HG02870 (cell line): ENCODE results near the gene SDK1.
A peak's percentile ranks its signal among the peaks of the same experiment; 100 is the strongest.

Experiments used
- ATAC-seq: cut with Tn5 transposase; IDR thresholded peaks from one replicate; pipeline ENCODE4 v1.9.1; 2021; ENCODE audit warnings: mild to moderate bottlenecking, moderate library complexity; ENCODE audit not compliant: unreplicated experiment

The SDK1 gene

DNA sequence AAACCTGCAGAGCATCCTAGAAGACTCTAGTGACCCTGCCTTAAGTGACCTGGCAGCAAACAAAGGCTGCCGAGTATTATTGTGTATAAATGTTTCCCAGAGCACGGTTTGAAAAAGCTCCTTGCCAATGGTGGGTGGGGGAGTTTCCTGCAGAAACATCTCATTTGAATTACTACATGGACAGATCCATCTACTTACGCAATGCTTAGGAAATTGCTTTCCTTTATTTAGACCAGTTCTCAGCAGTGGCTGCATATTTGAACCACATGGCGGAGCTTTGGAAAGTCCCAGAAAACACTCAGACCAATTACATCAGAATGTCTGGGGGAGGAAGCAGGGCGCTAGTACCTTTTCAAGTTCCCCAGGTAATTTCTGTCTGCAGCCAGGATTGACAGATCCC is 560.9 kb downstream of the SDK1 start:
- no peak for ATAC-seq

DNA sequence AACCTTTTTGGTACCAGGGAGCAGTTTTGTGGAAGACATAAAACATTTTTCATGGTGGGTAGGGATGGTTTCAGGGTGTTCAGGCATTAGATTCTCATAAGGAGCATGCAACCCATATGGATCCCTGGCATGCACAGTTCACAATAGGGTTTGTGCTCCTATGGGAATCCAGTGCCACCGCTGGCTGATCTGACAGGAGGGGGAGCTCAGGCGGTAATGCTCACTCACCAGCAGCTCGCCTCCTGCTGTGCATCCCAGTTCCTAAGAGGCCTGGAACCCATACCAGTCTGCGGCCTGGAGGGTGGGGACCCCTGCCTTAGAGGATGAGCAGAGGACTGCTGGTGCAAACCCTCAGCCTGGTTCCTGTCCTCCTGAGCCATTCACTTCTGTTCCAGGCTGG is 561.7 kb downstream of the SDK1 start:
- no peak for ATAC-seq

DNA sequence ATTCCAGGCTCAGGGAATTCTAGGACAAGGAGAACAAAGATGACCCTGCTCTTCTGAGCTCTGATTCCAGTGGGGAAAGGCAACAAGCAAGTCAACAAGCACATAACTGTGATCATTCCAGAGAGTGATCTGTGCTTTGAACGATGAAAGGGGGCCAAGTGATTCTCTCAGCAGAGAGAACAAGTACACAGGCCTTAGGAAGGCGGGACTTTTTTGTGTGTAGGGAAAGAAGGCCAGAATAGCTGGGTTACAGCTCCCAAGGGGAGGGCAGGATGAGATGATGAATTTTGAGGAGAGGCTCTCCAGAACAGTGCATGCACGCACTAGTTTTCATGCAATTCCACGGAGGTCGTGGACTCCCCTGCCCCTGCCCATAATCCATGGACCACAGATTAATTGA is 565.2 kb downstream of the SDK1 start:
- no peak for ATAC-seq

DNA sequence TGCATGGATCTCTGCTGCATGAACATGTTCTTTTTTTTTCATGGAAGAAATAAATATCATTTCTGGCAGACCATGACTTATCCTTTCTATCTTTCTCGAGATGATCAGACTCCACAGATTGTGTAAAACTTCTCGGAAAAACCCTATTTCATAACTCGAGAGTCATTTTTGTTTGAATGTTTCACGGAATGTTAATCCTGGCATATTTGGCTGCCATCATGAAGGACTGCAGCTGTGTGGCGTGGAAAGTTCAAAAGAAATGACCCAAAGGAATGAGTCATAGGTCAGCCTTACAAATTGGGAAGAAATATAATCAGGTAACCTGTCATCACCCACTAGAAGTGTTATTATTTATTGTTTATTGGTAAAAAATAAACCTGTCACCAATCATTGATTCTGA is 566.8 kb downstream of the SDK1 start:
- no peak for ATAC-seq

DNA sequence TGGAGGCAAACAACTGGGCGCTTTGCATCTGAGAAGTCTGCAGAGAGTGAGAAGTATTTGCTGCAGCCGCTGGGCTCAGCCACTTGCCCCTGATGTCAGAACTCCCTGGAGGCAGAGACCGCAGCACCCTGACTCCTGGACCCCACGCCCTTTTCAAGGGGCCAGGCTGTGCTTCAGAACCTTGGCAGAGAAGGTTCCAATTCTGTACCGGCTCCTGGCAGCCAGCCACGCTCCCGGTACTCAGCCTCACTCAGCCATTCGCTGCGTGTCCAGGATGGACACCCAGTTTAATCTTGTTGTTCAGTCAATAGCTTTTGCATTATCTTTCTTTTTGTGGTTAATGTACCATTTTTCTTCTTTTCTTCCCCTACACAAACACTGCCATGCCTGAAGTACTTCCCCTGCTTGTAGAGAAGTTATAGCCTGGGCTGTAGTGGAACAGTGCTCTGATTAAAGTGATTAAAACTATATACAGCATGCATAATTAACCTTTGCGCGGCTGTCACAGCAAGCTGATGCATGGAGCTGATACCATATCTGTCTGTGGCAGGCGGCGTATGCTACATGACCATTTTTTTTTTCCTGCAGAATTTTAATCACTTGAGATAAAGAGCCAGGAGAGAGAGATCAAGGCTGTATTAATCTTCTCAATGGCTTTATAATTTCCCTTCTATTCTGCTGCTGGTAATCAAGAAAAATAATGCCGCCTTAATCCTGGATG is 578.5 kb downstream of the SDK1 start:
- ATAC-seq, result no peak

DNA sequence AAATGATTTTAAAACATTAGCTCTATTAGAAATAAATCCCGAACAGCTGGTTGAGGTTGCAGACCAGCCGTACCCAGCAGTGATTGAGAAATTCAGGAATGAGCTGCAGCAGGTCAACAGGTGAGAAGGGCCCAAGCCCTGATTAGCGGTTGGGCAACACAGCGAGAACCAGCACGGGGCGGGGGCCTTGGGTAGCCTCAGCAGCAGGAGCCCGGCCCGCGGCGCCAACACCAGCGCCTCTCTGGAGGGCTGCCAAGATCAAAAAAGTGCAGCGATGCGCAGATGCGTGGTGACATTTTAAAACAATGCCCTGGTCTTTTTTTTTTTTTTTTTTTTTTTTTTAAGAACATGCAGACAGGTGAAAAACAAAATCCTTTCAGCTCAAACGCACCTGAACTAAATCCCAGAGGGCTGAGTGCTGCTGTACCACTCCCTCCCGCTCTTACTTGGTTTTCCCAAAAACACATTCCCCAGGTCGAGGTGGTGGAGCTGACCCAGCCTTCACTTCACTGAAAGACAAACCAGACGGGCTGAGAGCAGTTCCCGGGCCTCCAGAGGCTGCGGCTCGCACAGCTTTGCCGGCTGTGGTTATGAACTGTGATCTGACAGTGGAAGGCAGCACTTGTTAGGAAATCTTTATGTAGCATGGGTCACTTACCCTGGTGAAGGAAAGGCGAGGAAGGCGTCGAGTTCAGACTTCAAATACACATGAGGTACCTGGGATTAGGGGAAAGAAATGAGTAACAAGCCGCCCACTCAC is 579.4 kb downstream of the SDK1 start:
- ATAC-seq, result no peak

DNA sequence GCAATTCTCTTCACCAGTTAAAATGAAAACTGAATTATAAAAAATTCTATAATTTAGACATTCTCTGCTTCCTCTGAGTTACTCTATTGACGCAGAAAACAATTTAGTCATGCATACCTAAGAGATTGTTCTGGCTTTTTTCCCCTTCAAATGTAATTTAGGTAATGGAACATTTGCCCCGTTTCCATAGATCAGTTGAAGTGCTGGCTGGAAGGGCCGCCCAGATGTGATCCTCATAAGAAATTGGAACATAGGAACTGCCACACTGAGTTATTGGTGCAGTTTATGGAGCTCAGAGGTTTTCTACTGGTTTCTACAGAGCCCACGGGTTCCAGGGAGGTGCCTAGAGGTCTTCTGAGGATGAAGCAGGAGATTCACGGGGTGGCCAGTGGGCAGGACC is 581.7 kb downstream of the SDK1 start:
- no peak for ATAC-seq

DNA sequence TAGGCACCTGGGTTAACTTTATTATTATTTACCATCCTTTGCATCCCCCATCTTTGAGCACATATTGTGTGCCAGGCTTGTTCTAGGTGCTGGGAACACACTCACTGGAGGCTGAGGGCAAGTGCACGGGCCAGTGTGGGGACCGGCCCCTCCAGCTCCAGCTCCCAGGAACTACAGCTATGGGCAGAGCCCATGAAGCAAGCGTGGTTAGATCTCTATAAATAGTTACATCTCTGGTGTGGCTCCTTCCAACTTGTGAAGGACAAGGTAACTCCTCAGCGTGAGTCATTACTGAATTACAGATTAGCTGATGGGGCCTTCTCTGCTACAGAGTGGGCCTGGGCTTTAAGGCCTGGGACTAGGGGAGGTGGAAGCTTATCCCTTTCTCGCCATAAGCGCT is 583.5 kb downstream of the SDK1 start:
- ATAC-seq, result no peak

DNA sequence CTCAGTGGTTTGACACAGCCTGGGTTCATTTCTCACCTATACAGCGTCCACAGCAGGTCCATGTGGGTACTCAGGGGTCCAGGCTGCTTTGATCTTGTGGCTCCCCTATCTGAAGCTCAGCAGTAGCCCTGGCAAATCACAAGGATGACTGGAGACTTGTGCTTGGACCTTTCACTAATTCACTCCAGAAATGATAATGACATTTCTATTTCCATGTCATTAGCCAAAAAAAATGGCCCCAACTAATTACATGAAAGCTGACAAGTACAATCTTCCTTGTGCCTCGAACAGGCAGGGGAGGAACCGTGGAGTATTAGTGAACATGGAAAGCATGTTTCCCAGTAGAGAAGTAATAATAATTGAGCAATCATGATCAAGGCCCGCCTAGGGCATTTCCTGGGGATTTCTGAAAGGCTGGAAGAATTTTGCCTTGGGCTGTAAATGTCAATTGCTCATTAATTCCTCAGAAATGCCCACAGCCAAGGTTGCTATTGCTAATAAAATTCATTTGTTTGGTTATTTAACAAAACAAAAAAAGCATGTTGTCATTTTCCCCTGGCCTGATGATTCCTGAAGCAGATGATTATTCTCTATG is 586.1 kb downstream of the SDK1 start:
- ATAC-seq, result no peak

DNA sequence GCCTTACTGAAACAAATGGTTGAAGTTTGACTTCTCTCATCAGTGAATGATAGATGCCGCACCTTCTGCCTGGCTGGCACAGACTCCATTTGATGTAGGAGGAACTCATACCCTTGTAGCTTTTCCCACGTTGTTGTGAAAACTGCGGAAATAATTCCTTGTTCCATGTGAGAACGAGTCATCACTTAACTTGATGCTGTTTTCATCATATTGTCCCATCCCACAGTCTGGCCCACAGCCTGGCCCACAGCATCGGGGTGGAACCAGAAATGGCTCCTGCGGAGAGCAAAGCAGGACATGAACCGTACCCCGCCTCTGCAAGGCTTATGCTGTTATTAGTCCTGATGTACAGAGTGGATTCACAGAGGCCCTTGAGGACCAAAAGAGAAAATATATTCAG is 587.0 kb downstream of the SDK1 start:
- no peak for ATAC-seq

DNA sequence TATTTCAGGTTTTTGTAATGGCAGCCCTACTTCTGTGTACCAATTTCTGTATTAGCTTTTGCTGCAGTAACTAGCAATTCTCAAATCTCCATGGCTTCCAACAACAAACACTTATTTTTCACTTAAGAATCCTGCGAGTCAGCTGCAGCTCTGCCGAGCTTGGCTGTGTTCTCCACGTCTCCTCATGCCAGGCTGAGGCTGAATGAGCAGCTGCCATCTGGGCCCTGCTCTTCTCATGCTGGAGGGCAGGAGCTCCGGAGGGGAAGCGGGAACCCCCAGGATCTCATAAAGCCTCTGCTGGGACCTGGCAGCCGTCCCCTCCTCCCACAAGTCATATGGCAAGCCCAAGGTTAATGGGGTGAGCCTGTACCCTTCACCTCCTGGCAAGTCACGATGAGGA is 591.1 kb downstream of the SDK1 start:
- no peak for ATAC-seq

DNA sequence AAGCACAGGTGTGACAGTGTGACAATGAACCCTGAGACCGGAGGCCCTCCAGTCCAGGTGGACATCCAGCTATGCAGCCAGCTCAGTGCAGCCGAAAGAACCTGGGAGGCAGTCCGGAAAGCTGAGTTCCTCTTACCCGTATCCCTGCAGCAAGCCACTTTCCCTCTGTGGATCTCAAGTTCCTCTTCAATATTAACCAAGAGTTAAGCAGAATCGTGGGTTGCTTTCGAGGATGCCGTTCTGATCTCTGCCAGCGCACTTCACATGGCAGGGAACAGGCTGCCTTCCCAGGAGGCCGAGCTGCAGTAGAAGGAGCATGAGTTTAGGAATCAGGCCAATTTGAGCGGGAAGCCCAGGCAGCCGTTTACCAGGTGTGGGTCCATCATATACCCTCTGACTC is 591.6 kb downstream of the SDK1 start:
- ATAC-seq, result no peak

DNA sequence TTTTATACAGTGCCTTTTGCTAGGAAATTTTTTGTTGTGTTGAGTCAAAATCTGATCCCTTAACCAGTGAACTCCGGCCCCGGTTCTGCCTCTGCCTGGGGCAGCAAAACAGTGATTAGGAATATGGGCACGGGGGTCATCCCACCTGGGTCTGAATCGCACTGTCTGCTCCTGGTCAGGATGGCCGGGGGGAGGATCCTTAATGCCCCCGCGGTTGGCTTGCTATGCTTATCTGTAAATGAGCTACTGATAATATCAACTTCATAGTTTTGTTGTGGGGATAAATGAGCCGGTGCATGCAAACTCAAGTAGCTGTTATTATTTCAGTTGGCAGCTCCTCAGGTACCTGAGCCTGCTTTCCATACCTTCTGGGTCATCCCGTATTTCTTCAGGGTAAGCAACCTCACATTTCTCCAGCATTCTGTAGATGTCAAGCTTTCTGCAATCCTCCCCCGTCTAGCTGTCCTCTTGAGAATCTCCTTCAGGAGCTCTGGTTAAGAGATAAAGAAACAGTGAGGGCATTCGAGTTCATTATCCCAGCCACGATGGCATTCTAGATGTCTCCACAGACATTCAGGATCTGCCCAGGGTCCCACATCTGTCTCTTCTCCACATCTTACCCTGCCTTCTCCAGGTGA is 592.2 kb downstream of the SDK1 start:
- ATAC-seq, result no peak

DNA sequence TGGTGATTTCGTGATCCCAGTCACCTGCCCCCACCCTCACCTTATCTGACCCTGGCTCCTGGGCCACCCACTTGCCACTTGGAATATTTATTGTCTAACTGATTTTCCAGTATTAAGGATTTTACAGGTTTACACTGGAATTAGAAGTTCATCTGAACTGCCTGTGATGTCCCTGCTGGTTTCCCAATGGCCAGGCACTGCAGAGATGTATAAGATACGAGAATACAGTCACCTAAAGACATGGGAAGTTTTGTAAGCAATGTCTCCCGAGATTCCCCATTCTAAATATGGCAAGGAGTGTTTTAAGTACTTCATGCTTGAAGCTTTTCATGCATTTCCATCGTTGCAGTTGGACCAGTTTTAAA is 592.7 kb downstream of the SDK1 start:
- no peak for ATAC-seq

DNA sequence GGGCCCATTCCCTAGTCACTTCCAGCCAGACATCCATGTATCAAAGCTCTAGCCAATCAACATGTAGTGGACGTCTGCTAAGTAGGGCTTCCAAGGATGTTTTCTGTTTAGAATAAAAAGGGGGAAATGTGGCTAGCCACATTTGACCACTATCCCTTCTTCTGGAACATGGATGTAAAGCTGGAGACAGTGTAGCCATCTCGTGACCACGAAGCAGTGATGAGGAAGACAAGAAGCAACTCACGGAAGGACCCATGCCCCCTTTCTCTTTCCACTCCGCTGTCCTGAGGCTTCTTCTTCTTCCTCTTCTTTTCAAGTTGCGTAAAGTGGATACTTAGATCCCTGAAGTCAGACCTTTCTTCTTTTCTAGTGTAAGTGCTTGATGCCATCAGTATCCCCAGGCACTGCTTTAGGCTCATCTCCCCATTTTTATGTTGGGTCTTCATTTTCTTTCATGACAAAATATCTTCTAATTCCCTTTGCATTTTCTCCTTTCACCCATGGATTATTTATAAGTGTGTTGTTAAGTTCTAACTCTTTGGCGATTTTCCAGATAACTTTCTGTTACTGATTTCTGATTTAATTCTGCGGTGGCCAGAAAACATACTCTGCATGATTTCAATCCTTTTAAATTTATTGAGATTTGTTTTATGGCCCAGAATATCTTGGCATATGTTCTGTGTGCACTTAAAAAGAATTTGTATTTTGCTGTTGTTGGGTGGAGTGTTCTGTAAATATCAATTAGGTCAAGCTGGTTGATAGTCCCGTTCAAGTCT is 594.5 kb downstream of the SDK1 start:
- ATAC-seq, result no peak

DNA sequence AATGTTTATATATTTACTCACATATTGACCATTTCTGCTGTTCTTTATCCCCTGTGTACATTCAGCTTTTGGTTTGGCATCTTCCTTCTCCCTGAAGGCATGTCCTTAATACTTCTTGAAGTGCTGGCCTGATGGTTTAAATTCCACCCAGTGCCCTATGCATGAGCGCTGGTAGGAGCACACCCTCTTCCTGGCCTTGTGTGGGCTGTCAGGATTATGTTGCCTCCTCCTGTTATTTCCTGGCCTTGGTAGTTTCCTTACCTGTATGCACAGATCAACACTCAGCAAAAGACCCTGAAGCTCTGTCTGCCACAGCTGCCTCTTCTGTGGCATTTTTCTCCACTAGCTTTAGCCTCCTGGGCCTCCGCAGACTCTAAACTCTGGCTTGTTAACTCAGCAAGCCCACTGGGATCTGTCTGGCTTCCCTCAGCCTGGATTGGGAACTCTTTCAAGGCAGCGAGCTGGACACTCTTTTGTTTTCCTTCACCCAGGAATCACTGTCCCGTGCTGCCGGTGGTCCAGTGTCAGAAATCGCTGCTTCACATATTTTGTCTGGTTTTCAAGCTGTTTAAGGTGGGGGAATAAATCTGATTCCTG is 595.2 kb downstream of the SDK1 start:
- no peak for ATAC-seq

DNA sequence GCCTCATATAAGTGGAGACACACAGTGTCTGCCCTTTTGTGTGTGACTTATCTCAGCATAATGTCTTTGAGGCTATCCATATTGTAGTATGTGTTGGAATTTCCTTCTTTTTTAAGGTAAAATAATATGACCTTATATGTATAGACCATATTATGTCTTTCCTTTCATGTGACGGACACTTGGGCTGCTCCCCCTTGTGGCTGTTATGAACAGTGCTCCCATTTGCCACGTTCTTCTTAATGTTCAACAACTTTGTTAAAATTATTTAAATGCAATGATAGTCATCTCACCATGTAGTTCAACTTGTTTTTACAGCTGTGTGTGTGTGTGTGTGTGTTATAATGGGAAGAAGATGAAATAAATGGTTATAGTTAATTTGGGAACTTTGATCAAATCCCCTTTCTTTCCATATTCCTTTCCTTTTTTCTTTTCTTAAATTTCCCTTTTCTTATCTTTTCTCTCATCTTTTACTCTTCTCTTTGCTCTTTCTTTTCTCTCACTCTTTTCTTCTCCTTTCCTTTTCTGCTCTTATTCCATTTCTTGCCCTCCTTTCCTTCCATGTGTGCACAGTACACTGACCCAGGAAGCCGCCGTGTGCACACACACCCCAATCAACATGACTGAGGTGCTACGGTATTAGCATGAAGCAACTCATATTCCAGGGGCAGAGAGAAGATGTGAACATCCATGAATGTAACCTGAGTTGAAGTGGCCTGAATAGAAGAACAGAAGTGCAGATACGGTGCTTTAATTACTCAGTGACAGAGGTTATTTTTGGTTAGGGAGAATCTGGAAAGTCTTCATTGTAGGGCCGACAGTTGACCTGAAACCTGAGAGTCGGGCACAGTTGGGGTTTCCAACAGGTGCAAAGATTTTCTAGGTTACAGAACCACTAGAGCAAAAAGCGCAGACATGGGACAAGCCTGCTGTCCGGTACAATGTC is 596.6 kb downstream of the SDK1 start:
- ATAC-seq, result peak; percentile 55

DNA sequence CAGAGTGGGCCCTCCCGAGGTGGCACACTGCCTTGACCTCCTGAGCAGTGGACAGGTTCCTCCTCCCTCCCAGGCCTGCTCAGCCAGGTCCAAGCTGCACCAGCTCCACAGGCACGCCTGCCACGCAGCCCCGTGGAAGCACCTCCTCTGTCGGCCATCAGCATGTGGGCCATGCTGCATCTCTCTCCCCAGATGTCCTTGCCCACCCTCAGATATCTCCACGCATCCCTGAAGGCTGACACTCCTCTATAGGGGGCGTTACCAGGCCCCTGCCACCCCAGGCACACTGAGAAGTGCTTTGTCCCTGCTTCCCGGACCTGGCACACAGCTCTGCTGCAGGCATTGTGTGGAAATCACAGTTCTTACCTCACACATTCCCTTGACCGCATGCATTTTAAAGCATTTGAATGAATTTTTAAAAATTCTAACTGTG is 598.5 kb downstream of the SDK1 start:
- ATAC-seq, result no peak

DNA sequence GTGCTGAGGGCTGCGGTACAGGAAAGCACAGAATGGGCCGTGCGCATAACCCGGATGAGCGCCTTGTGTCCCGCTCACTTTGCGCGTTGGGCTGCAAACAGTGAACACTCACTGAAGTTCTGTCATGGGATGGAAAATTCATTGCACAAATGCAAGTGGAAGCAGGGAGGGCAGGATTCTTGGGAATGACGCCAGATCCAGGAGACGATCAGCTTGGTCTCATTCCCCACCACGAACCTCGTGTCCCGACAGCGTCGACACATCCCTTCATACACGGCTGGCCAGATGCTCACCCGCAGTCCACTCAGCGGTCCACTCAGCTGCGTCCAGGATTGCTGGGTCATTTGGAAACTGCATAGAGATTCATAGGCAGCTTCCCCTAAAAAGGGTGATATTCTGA is 607.1 kb downstream of the SDK1 start:
- ATAC-seq, result no peak

DNA sequence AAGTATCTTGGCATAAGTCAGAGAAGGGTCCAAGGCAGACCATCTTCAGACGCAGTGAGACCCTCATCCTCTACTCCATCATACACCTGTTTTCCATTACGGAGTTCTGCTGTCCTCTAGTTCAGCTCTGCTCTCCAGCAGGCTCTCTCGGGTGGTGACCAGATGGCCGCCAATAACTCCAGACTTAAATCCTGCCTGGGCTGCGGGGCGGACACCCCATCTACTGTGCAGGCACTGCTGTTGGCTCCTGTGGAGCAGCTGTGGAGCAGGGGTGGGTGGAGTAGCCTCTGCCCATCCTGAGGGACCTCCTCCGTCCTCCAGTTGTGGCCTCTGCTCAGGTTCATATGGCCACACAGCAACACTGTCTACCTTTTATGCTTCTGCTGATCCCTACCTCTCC is 608.1 kb downstream of the SDK1 start:
- ATAC-seq, result no peak
